Stimulated activated CD4-positive, alpha-beta T cell treated with anti-CD3 and anti-CD28 coated beads, Interleukin-15, amount 100 ng/mL, for 1 hour (primary cell): Measurements from ENCODE around the gene C16orf82.
A peak's percentile ranks its signal among the peaks of the same experiment; 100 is the strongest.
"Not testable (repeated sequence)": the region's sequence is repeated elsewhere in the genome, so short reads cannot be mapped to it uniquely, and the experiment has no call there.

Source experiments
- DNase-seq, 2 donors: peaks; one replicate each; pipeline ENCODE4 v3.0.0-alpha.2; 2020; ENCODE audit warnings: low read depth in 1 of 2, low spot score in 1 of 2

C16orf82 gene

DNA sequence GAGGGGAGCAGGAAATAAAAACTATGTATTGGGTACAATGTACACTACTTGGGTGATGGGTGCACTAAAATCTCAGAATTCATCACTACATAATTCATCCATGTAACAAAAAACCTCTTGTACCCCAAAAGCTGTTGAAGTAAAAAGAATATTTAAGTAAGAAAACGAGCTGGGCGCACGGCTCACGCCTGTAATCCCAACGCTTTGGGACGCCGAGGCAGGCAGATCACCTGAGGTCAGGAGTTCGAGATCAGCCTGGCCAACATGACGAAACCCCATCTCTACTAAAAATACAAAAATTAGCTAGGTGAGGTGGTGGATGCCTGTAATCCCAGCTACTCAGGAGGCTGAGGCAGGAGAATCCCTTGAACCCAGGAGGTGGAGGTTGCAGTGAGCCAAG, 19.3 kb downstream of the C16orf82 start:
- not testable (repeated sequence) for DNase-seq

- no peak for DNase-seq
Observed at GRCh38 chr16:27088216-27088615, 21.5 kb downstream of the C16orf82 start.

GRCh38 chr16:27096375-27096774, 29.6 kb downstream of the C16orf82 start:
- DNase-seq = no peak

DNA sequence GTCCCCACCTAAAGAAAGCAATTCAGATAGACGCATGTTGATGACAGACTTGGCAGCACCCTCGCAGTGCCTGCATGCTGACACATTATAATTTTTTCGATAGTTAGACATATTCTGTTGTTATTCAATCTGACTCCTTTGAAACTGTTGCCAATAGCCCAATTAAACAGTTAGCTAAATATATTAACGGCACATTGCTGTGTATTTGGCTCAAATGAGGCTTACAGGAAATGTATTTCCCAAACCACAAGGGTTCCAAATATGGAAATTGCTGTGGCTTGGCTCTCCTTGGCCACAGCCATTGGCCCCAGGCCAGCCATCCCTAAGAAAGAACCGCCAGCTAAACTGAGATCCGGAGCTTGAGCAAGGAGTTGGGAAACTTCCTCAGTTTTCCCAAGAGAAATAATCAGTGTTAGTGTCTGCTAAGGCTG, 31.1 kb downstream of the C16orf82 start:
- no peak for DNase-seq

DNA sequence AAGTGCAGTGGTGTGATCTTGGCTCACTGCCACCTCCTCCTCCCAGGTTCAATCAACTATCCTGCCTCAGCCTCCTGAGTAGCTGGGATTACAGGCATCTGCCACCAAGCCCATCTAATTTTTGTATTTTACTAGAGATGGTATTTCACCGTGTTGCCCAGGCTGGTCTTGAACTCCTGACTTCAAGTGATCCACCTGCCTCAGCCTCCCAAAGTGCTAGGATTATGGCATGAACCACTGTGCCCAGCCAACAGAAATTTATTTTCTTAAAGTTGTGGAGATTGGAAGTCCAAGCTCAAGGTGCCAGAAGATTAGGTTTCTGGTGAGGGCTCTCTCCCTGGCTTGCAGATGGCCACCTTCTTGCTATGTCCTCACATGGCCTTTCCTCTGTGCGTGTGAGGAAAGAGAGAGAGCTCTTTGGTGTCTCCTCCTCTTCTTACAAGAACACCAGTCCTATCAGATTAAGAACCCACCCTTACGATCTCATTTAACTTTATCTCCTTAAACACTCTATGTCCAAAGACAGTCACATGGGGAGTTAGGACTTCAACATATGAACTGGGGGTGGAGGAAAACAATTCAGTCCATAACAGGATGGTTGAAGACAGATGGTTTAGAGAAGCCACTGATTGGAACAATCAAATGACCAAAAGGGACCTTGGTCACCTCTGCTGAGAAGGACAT, 31.8 kb downstream of the C16orf82 start:
- DNase-seq = no peak

GRCh38 chr16:27102701-27103575, 36.2 kb downstream of the C16orf82 start:
- DNase-seq = no peak

- no peak for DNase-seq
Observed at GRCh38 chr16:27103954-27104353, 37.2 kb downstream of the C16orf82 start.

DNA sequence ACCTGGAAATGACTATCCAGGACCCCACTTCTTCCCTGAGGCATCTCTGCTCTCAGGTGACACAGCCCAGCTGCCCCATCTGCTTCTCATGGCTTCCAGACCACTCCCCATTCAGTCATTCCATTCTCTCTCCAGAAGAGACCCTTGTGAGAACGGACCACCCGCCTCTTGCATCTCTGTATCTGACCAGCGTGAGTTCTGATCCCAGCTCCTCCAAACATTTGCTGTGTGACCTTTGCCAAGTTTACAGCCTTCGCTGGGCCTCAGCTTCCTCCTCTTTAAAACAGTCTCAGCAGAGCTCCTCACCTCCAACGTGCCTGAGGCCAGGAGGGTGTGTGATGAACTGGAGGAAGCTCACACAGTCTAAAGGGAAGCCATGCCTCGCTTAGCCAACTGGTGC, 39.6 kb downstream of the C16orf82 start:
- no peak for DNase-seq

DNA sequence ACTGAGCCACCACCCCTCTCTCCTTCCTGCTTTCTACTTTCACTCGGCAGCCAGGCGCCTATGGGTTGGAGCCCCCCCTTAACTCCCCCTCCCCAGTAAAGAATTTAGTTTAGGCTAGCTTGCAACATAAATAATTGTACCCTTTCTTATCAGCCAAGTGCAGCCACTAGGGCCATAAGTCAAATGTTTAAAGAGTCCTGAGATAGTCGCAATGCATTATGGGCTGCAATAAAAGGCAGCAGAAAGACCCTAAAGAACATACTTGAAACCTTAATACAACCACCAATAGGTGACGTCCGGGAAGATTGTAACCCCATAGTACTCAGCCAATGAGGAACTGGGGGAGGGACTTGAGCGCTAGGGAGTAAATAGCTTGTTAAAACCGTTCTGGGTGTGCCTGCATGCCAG, 40.5 kb downstream of the C16orf82 start:
- DNase-seq = no peak

GRCh38 chr16:27108051-27108770, 41.5 kb downstream of the C16orf82 start:
- DNase-seq = no peak

DNA sequence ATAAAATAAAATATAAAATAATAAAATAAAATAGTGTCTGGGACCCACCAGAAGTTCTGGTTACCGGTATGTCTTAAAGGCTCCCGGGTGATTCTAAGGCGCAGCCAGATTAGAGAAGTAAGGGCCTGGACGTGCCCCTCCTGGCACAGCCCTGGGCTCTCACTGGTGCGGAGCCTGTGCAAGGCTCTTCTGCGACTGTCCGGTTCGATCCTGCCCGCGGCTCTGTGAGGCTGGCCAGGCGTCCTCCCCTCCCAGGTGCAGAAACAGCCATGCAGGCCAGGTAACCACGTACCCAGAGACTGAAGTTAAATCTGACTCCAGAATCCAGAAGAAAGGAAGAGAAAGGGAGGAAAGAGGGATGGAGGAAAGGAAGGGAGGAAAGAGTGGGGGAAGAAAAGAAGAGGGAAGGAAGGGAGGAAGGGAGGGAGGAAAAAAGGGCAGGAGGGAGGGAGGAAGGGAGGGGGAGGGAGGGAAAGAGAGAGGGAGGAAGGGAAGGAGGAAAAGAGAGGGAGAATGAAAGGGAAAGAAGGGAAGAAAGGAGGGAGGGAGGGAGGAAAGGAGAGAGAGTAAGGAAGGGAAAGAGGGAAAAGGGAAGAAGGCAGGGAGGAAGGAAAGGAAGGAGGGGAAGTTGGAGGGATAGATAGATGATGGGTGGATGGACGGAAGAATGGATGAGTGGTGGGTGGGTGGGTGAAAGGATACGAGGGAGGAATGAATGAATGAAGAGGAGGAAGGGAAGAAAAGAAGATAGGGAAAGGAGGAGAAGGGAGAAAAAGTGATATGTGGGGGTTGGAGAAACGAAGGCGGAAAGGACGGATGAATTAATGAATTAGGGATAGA, 42.3 kb downstream of the C16orf82 start:
- DNase-seq = no peak

- DNase-seq = peak; percentile 60 to 79
Observed at GRCh38 chr16:27109666-27110523, 43.2 kb downstream of the C16orf82 start.

DNA sequence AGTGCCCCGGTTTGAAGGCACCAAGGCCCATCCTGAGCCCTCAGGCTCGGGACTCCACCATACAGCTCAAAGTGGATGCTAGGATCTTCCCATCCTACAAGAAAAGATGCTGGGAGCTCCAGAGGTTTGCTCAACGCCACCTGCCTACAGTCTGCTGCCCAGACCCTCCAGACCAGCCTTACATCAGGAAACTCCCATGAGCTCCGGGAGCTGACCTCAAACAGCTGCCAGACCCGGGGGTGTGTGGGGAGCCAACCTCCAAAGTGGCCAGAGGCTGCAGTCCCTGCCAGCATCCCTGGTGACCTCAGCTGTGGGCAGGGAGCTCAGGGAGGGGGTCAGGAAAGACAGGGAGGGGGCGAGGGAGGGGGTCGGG, 43.8 kb downstream of the C16orf82 start:
- DNase-seq = no peak

GRCh38 chr16:27111486-27111885, 44.8 kb downstream of the C16orf82 start:
- no peak for DNase-seq

GRCh38 chr16:27112093-27112811, 45.5 kb downstream of the C16orf82 start:
- DNase-seq = no peak

DNA sequence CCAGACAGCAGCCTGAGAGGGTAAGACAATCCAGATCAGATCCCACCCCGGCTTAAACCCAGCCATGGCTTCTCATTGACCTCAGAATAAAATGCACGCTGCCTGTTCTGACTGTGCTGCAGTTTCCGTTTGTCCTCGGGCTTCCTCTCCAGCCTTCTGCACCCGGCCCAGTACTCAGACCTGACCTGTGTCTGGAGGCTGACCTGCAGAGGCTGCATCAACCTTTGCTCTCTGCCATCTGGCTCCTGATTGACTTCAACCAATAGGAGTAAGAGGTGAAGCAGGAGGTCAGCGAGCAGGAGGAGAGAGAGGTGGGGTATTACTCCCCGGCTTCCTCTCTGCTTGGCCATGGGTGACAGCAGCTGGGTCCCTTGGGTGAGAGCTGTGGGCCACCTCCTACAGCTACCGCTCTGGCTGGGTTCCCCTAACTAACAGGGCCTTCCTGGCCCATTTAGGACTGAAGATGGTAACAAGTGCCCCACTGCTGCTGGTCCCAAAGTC, 46.7 kb downstream of the C16orf82 start:
- DNase-seq = no peak

- no peak for DNase-seq
Observed at GRCh38 chr16:27114006-27114405, 47.3 kb downstream of the C16orf82 start.

DNA sequence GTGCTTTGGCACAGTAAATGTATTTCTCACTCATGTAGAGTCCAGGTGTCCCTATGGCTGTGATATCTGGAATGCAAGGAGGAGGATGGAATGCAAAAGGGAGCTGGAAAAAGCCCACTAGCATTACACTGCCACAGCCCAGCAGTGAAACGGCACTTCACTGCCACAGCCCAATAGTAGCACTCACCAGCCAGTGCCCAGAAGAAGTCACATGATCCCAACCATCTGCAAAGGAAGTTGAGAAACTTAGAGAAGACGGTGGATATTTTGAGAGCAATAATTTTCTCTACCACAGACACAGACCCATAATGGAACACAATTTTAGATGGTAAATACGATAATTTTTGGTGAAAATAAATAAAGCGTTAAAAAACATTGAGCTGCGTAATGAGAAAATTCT, 51.8 kb downstream of the C16orf82 start:
- no peak for DNase-seq
